DND-41 (cell line): Measurements from ENCODE around the gene DVL2.

Source experiments
- ATAC-seq: fragments of 200-7000 bp; cut with Tn5 transposase; 3 replicates; pipeline ENCODE4 v1.9.1; 2021; ENCODE audit warnings: low read depth; ENCODE audit not compliant: insufficient read depth
- DNase-seq: peaks from one replicate; pipeline ENCODE4 v3.0.0-alpha.2; 2020
- H2AFZ ChIP-seq: 2 replicates; pipeline ENCODE4 v1.6.0; 2012; ENCODE audit warnings: low read depth, low read length
- H3K27ac ChIP-seq: 2 replicates; pipeline ENCODE4 v1.5.1; 2012; ENCODE audit warnings: low read length, inconsistent platforms
- H3K27me3 ChIP-seq: fragments of 200-600 bp; sonication (generic); 2 replicates; pipeline ENCODE4 v1.6.0; 2012; ENCODE audit warnings: low read length, mild to moderate bottlenecking, inconsistent platforms; ENCODE audit not compliant: insufficient read depth, poor library complexity
- H3K36me3 ChIP-seq: 2 replicates; pipeline ENCODE4 v1.5.1; 2012; ENCODE audit warnings: low read length, inconsistent platforms; ENCODE audit not compliant: insufficient read depth
- H3K4me1 ChIP-seq: 2 replicates; pipeline ENCODE4 v1.5.1; 2012; ENCODE audit warnings: mild to moderate bottlenecking, low read length; ENCODE audit not compliant: insufficient read depth
- H3K4me2 ChIP-seq: 2 replicates; pipeline ENCODE4 v1.6.0; 2012; ENCODE audit warnings: mild to moderate bottlenecking, moderate library complexity, low read length, inconsistent platforms; ENCODE audit not compliant: insufficient read depth
- H3K4me3 ChIP-seq, 2 experiments: fragments of 200-600 bp in 1 of 2; shearing (Covaris generic) in 1 of 2; 2 replicates each; pipeline ENCODE4 v1.5.1; 2012 to 2016; ENCODE audit warnings: inconsistent platforms in 2 of 2, low read length in 2 of 2, mild to moderate bottlenecking in 2 of 2, low read depth in 1 of 2, moderate library complexity in 1 of 2
- H3K79me2 ChIP-seq: 2 replicates; pipeline ENCODE4 v1.6.0; 2012; ENCODE audit warnings: low read length, inconsistent platforms; ENCODE audit not compliant: insufficient read depth
- H3K9ac ChIP-seq: 2 replicates; pipeline ENCODE4 v1.6.0; 2012; ENCODE audit warnings: low read depth, mild to moderate bottlenecking, inconsistent platforms, low read length, moderate library complexity
- H3K9me3 ChIP-seq: 2 replicates; pipeline ENCODE4 v1.5.1; 2012; ENCODE audit warnings: low read length, moderate library complexity, mild to moderate bottlenecking, inconsistent platforms; ENCODE audit not compliant: insufficient read depth, severe bottlenecking
- H4K20me1 ChIP-seq: 2 replicates; pipeline ENCODE4 v1.6.0; 2012; ENCODE audit warnings: low read length; ENCODE audit not compliant: insufficient read depth
- EZH2 ChIP-seq: IDR thresholded peaks from 3 replicates; pipeline ENCODE4 v1.6.1; 2012; ENCODE audit warnings: borderline replicate concordance, low read depth, mild to moderate bottlenecking, moderate library complexity, low read length, inconsistent platforms; ENCODE audit not compliant: severe bottlenecking
- TF ChIP-seq, protein P1 (sequence below): IDR thresholded peaks from 2 replicates; pipeline ENCODE4 v1.5.1; 2012; ENCODE audit warnings: borderline replicate concordance, low read length, moderate library complexity, mild to moderate bottlenecking; ENCODE audit not compliant: poor library complexity, severe bottlenecking; ENCODE audit errors: extremely low read depth

The DVL2 gene

DNA sequence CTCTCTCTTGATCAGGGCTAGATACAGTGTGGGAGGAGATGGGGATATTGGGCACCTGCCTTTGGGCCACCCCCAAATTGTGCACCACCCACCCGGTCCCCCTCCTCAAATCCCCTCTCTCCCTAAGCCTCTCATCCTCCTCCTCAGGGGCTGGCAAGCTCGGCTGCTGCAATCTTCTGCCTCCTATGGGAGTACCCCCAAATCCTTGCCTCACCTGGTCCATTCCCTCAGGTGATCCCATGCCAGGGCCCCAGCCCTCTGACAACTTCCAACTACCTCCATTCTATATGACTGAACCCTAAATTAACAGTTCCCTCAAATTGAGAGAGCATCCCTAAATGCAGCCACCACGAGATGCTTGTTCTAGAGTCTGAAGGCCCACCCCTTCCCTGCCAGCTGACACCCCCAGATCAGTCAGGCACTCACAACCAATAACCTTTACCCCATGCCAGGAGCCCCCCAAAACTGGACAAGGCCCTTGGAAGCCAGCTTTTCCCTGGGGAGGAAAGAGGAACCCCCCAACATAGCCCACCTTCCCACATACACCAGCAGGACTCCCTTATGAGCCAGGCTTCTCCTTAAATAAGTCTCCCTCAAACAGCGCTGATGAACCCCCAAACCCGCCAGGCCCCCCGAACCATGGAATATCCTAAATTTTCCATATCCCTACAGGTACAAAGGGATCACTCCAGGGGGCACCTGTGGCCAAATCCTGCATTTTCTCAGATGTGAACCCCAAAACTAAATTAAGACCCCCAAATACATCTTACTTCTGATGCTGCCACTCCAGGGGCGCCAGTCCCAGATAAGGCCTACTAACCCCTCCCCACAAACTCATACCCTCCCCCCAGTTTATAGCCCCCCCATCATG, 17.8 kb downstream of the DVL2 start:
- no peak overlapping the region for H2AFZ ChIP-seq
- H3K79me2 ChIP-seq = peaks cover 41% of the 10 kb centered on the region

DNA sequence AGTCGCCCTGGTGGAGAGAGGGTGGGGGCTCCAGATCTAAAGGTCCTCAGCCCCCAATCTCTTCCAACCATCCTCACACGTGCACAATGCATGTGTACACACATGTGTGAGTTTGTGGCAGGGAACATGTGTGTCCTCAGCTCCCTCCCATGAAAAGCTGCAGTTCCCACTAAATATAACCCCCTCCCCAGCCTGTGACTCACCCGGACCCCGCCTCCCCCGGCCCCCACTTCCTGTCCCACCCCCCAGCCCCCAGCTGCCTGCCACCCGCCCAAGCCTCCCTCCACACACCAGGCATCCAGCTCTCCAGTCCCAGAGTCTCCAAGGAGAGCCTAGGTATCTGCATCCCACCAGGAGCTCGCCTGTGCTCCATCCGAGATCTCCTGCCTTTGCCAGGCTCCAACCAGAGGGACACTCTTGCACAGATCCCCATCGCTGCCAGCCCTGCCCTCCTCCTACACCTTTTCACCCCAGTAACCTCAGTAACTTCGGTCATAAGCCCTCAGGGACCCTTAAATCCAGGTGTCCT, 18.6 kb downstream of the DVL2 start:
- no peak for TF ChIP-seq EZH2
- TF ChIP-seq, protein P1, sequence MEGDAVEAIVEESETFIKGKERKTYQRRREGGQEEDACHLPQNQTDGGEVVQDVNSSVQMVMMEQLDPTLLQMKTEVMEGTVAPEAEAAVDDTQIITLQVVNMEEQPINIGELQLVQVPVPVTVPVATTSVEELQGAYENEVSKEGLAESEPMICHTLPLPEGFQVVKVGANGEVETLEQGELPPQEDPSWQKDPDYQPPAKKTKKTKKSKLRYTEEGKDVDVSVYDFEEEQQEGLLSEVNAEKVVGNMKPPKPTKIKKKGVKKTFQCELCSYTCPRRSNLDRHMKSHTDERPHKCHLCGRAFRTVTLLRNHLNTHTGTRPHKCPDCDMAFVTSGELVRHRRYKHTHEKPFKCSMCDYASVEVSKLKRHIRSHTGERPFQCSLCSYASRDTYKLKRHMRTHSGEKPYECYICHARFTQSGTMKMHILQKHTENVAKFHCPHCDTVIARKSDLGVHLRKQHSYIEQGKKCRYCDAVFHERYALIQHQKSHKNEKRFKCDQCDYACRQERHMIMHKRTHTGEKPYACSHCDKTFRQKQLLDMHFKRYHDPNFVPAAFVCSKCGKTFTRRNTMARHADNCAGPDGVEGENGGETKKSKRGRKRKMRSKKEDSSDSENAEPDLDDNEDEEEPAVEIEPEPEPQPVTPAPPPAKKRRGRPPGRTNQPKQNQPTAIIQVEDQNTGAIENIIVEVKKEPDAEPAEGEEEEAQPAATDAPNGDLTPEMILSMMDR = no peak
- ATAC-seq (no peak), DNase-seq (peak; percentile 54)
- Histone ChIP-seq H2AFZ (no peak overlapping the region), H3K4me2 (peak overlapping the region; percentile 71), H3K9me3 (no peaks in the 10 kb centered on the region), H3K36me3 (peaks cover 2% of the 10 kb centered on the region; the same call in 1 of the 2 replicates), H3K79me2 (peaks cover 33% of the 10 kb centered on the region), H3K27me3 (no peaks in the 10 kb centered on the region), H3K27ac (peak overlapping the region; percentile 68), H3K4me1 (peaks cover 67% of the 10 kb centered on the region), H3K4me3 (peak overlapping the region in 1 of 2 experiments; percentile 56; a peak in 1 of 4 replicates), H3K9ac (peak overlapping the region; percentile 57), H4K20me1 (peaks cover 2% of the 10 kb centered on the region; the same call in 1 of the 2 replicates)

More for the DNA sequence above, 17.8 kb downstream of the DVL2 start:
- Histone ChIP-seq H3K27ac (peak overlapping the region; percentile 57), H3K4me2 (peak overlapping the region; percentile 71), H3K9ac (peak overlapping the region; percentile 57), H3K4me3 (peak overlapping the region; percentile 18 to 54; a peak in 3 of 4 replicates), H3K4me1 (peaks cover 75% of the 10 kb centered on the region), H3K27me3 (no peaks in the 10 kb centered on the region), H3K36me3 (peaks cover 9% of the 10 kb centered on the region; the same call in 1 of the 2 replicates), H3K9me3 (no peaks in the 10 kb centered on the region), H4K20me1 (peaks cover 10% of the 10 kb centered on the region; the same call in 1 of the 2 replicates)
- no peak for DNase-seq
- no peak for ATAC-seq
- no peak for TF ChIP-seq EZH2
- TF ChIP-seq, protein P1 = no peak

DNA sequence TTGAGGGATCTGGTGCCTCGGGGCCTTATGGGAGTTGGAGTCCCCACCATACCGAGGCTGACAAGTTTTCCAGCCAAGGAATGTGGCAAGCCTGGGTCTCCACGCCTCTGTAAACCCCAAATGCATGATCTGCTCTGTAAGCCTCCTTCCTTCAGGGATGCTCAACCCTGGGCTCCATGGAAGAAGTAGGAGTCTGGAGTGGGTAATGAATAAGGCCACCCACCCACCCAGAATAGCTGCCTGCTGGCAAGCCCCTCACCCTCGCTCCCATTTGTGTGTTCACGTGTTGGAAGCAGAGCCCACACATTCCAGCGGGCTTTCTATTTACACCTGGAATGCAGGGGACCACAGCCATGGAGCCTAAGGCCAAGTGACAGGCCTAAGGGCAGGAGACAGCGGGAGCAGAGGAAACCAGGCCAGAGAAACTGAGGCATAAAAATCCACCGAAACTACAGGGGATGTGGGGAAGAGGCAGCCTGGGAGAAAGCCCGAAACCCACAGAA, 19.1 kb downstream of the DVL2 start:
- Histone ChIP-seq H3K79me2 (peaks cover 28% of the 10 kb centered on the region), H3K9ac (peak overlapping the region; percentile 33)
- no peak for DNase-seq

More for the DNA sequence above, 19.1 kb downstream of the DVL2 start:
- Histone ChIP-seq H3K4me2 (peak overlapping the region; percentile 71), H3K36me3 (no peaks in the 10 kb centered on the region), H3K4me1 (peaks cover 62% of the 10 kb centered on the region), H4K20me1 (no peaks in the 10 kb centered on the region), H3K27me3 (no peaks in the 10 kb centered on the region), H2AFZ (no peak overlapping the region), H3K9me3 (no peaks in the 10 kb centered on the region), H3K4me3 (peak overlapping the region in 1 of 2 experiments; percentile 56; a peak in 2 of 4 replicates), H3K27ac (peak overlapping the region; percentile 68)
- TF ChIP-seq EZH2 = no peak
- TF ChIP-seq, protein P1 = no peak
- ATAC-seq = no peak
